H1 (cell line): Measurements from ENCODE around the gene AMHR2. TPM values are rescaled to one million over a fixed set of nuclear protein-coding genes. Genes with fewer than 3 reads are reported as not detected.

ENCODE experiments used
- CTCF ChIA-PET: fragments of 300-600 bp; sonication (Branson Sonifier 250); formaldehyde crosslinking; loops from one replicate; lab custom pipeline; 2021; ENCODE audit not compliant: partially characterized antibody; lab: Charles Lee
- POLR2A ChIA-PET: fragments of 300-600 bp; sonication (Branson Sonifier 250); formaldehyde crosslinking; loops from one replicate; lab custom pipeline; 2021; ENCODE audit warnings: inconsistent platforms; ENCODE audit not compliant: partially characterized antibody; lab: Charles Lee
- DNase-seq, 2 experiments: peaks; one replicate each; pipeline versions ENCODE4 v3.0.0 to v3.0.0-alpha.2; 2010 to 2022; ENCODE audit warnings: low spot score in 2 of 2, low read depth in 1 of 2, mixed read lengths in 1 of 2
- FAIRE-seq: peaks from 2 replicates; lab custom pipeline; 2011; peaks lifted over from hg19 to GRCh38; lab: Jason Lieb, UNC
- H2AFZ ChIP-seq: 2 replicates; pipeline ENCODE4 v1.8.1; 2012; ENCODE audit warnings: low read length, inconsistent platforms
- H2AK5ac ChIP-seq: 2 replicates; pipeline ENCODE4 v1.6.1; 2013; ENCODE audit warnings: low read depth, low read length
- H2BK120ac ChIP-seq: replicated peaks from 2 replicates; pipeline ENCODE3; 2013; ENCODE audit warnings: low read depth, low read length, inconsistent platforms
- H2BK12ac ChIP-seq: 2 replicates; pipeline ENCODE4 v1.6.1; 2013; ENCODE audit warnings: low read depth, low read length
- H2BK15ac ChIP-seq: 2 replicates; pipeline ENCODE4 v1.6.1; 2013; ENCODE audit warnings: low read length
- H2BK20ac ChIP-seq: 2 replicates; pipeline ENCODE4 v1.6.1; 2013; ENCODE audit warnings: low read length
- H2BK5ac ChIP-seq: 2 replicates; pipeline ENCODE4 v1.6.1; 2013; ENCODE audit warnings: low read depth, low read length
- H3K14ac ChIP-seq: 2 replicates; pipeline ENCODE4 v1.6.1; 2013; ENCODE audit warnings: inconsistent platforms; ENCODE audit not compliant: insufficient read length
- H3K18ac ChIP-seq: 2 replicates; pipeline ENCODE4 v1.6.1; 2013; ENCODE audit warnings: low read length; ENCODE audit errors: extremely low read depth
- H3K23ac ChIP-seq: 2 replicates; pipeline ENCODE4 v1.6.1; 2013; ENCODE audit warnings: inconsistent platforms; ENCODE audit not compliant: insufficient read length
- H3K23me2 ChIP-seq: 2 replicates; pipeline ENCODE4 v1.6.1; 2013; ENCODE audit warnings: low read depth, low read length
- H3K27ac ChIP-seq: 2 replicates; pipeline ENCODE4 v1.6.1; 2011; ENCODE audit warnings: low read depth, low read length, inconsistent platforms
- H3K27me3 ChIP-seq, 4 experiments: replicated peaks in 1 of 4; 1 replicate in 1 of 4; 2 replicates in 3 of 4; pipeline versions ENCODE4 v1.6.1 to v1.8.1; 2011 to 2013; ENCODE audit warnings: low read length in 3 of 4, mild to moderate bottlenecking in 3 of 4, inconsistent platforms in 2 of 4, mixed read lengths in 2 of 4, moderate library complexity in 1 of 4; ENCODE audit not compliant: control insufficient read depth in 3 of 4, insufficient read depth in 3 of 4; ENCODE audit errors: extremely low read depth in 1 of 4
- H3K36me3 ChIP-seq, 4 experiments: 2 replicates each; pipeline versions ENCODE4 v1.6.1 to v1.8.1; 2011 to 2013; ENCODE audit warnings: mild to moderate bottlenecking in 4 of 4, low read length in 3 of 4, moderate library complexity in 2 of 4, control low read depth in 1 of 4, inconsistent platforms in 1 of 4; ENCODE audit not compliant: insufficient read depth in 4 of 4, control insufficient read depth in 2 of 4
- H3K4ac ChIP-seq: replicated peaks from 2 replicates; pipeline ENCODE3; 2013; ENCODE audit warnings: low read length, low read depth, mixed read lengths, inconsistent platforms; ENCODE audit not compliant: insufficient read length
- H3K4me1 ChIP-seq, 4 experiments: replicated peaks in 1 of 4; 1 replicate in 1 of 4; 2 replicates in 3 of 4; pipeline versions ENCODE4 v1.6.1 to v1.8.1; 2011 to 2013; ENCODE audit warnings: low read length in 3 of 4, inconsistent platforms in 2 of 4, mixed read lengths in 1 of 4; ENCODE audit not compliant: insufficient read depth in 4 of 4, control insufficient read depth in 3 of 4
- H3K4me2 ChIP-seq, 2 experiments: 2 replicates each; pipeline versions ENCODE4 v1.6.1 to v1.8.1; 2011 to 2013; ENCODE audit warnings: low read depth in 2 of 2, low read length in 2 of 2, control low read depth in 1 of 2, inconsistent platforms in 1 of 2, mild to moderate bottlenecking in 1 of 2; ENCODE audit not compliant: insufficient read depth in 1 of 2
- H3K4me3 ChIP-seq, 4 experiments: fragments of 200-600, 300-600 bp in 1 of 4; sonication (generic), shearing (Covaris generic), sonication (Bioruptor Twin) in 1 of 4; 2 replicates each; pipeline versions ENCODE4 v1.5.1 to v1.8.1; 2011 to 2016; ENCODE audit warnings: low read length in 4 of 4, low read depth in 3 of 4, control low read depth in 2 of 4, inconsistent platforms in 2 of 4, mild to moderate bottlenecking in 2 of 4, mixed read lengths in 1 of 4, moderate library complexity in 1 of 4; ENCODE audit not compliant: insufficient read depth in 2 of 4; ENCODE audit errors: extremely low read depth in 1 of 4
- H3K56ac ChIP-seq: replicated peaks from 2 replicates; pipeline ENCODE3; 2013; ENCODE audit warnings: low read depth, mild to moderate bottlenecking, mixed read lengths, low read length, inconsistent platforms; ENCODE audit not compliant: insufficient read length
- H3K79me1 ChIP-seq: 2 replicates; pipeline ENCODE4 v1.6.1; 2013; ENCODE audit warnings: low read depth, low read length, control low read depth
- H3K79me2 ChIP-seq, 2 experiments: 2 replicates each; pipeline versions ENCODE4 v1.6.1 to v1.8.1; 2012 to 2013; ENCODE audit warnings: low read length in 2 of 2, mild to moderate bottlenecking in 2 of 2, inconsistent platforms in 1 of 2; ENCODE audit not compliant: insufficient read depth in 2 of 2, control insufficient read depth in 1 of 2
- H3K9ac ChIP-seq, 4 experiments: replicated peaks in 1 of 4; 1 replicate in 1 of 4; 2 replicates in 3 of 4; pipeline versions ENCODE4 v1.6.1 to v1.8.1; 2011 to 2013; ENCODE audit warnings: low read depth in 3 of 4, low read length in 3 of 4, control low read depth in 2 of 4, mild to moderate bottlenecking in 2 of 4, moderate library complexity in 2 of 4, inconsistent platforms in 1 of 4; ENCODE audit errors: extremely low read depth in 1 of 4
- H3K9me3 ChIP-seq, 2 experiments: 2 replicates each; pipeline versions ENCODE4 v1.6.1 to v1.8.1; 2012 to 2013; ENCODE audit warnings: mild to moderate bottlenecking in 2 of 2, moderate library complexity in 2 of 2, control low read depth in 1 of 2, inconsistent platforms in 1 of 2, low read depth in 1 of 2, low read length in 1 of 2, mixed read lengths in 1 of 2; ENCODE audit not compliant: insufficient read depth in 2 of 2
- H4K20me1 ChIP-seq, 2 experiments: replicated peaks in 1 of 2; 2 replicates each; pipeline versions ENCODE3 to v1.8.1; 2011 to 2013; ENCODE audit warnings: inconsistent platforms in 2 of 2, low read length in 2 of 2, mild to moderate bottlenecking in 1 of 2; ENCODE audit not compliant: insufficient read depth in 2 of 2, control insufficient read depth in 1 of 2
- H4K5ac ChIP-seq: 2 replicates; pipeline ENCODE4 v1.6.1; 2013; ENCODE audit warnings: low read length, low read depth, mixed read lengths, inconsistent platforms; ENCODE audit not compliant: insufficient read length
- H4K8ac ChIP-seq: 2 replicates; pipeline ENCODE4 v1.8.0; 2013; ENCODE audit warnings: mild to moderate bottlenecking, moderate library complexity, low read length, inconsistent platforms; ENCODE audit not compliant: insufficient read depth; ENCODE audit errors: extremely low read depth
- H4K91ac ChIP-seq: replicated peaks from 2 replicates; pipeline ENCODE3; 2013; ENCODE audit warnings: low read length, mixed read lengths, inconsistent platforms; ENCODE audit not compliant: insufficient read length
- BACH1 ChIP-seq: IDR thresholded peaks from 2 replicates; pipeline ENCODE4 v1.6.1; 2012; ENCODE audit warnings: low read length, improper control_type of control experiment
- CBX8 ChIP-seq: fragments of 300-800, 300-1000 bp; sonication (generic); IDR thresholded peaks from 2 replicates; pipeline ENCODE4 v1.7.1; 2016; ENCODE audit warnings: low read depth, low read length, borderline replicate concordance
- CHD1 ChIP-seq: IDR thresholded peaks from 2 replicates; pipeline ENCODE4 v1.6.1; 2012; ENCODE audit warnings: low read depth, low read length, improper control_type of control experiment
- MAFK ChIP-seq: IDR thresholded peaks from 2 replicates; pipeline ENCODE4 v1.6.1; 2012; ENCODE audit warnings: low read depth, mild to moderate bottlenecking, improper control_type of control experiment, low read length
- RAD21 ChIP-seq, 2 experiments: IDR thresholded peaks in 1 of 2; conservative IDR thresholded peaks in 1 of 2; 2 replicates each; pipeline ENCODE4 v1.6.1; 2011; ENCODE audit warnings: low read depth in 2 of 2, low read length in 2 of 2, improper control_type of control experiment in 1 of 2, inconsistent platforms in 1 of 2, mild to moderate bottlenecking in 1 of 2, moderate library complexity in 1 of 2
- YY1 ChIP-seq: IDR thresholded peaks from 2 replicates; pipeline ENCODE4 v1.6.1; 2011; ENCODE audit warnings: low read depth, mild to moderate bottlenecking, low read length
- WGBS, 2 experiments: shearing (Covaris generic) in 1 of 2; methylation state at CpG; one replicate each; pipeline versions ENCODE4 v1.1.6 to v1.1.7; 2013 to 2015; ENCODE audit warnings: low lambda C conversion rate in 2 of 2, mixed read lengths in 2 of 2, inconsistent platforms in 1 of 2, low coverage in 1 of 2, missing lambda C conversion rate in 1 of 2; ENCODE audit not compliant: insufficient replicate concordance in 2 of 2, insufficient coverage in 1 of 2, insufficient read length in 1 of 2; ENCODE audit errors: extremely low coverage in 1 of 2, missing lambda C conversion rate in 1 of 2; 5-methylcytosine and 5-hydroxymethylcytosine counted together
- polyA plus RNA-seq, 7 experiments: library from polyadenylated mRNA; depleted of rRNA in 3 of 7; stranded (reverse) in 5 of 7; unstranded in 2 of 7; fragments of >200 nt in 5 of 7; fragments of 200-250 nt in 2 of 7; gene quantifications; 1 replicate in 5 of 7; 2 replicates in 1 of 7; 4 replicates in 1 of 7; pipeline versions ENCODE4 v1.2.1 to v1.2.3, GENCODE V29; 2011 to 2013; ENCODE audit warnings: missing spikeins in 2 of 7, mixed read lengths in 2 of 7
- total RNA-seq: library from RNA; stranded (reverse); fragmentation: NEBNext Ultra II Directional; extraction: Animal tissue kit (Norgen Biotek cat#: 25700); gene quantifications from 2 replicates; pipeline ENCODE4 v1.2.1, GENCODE V29; 2021
- TF ChIP-seq, protein P1 (sequence below): IDR thresholded peaks from 2 replicates; pipeline ENCODE4 v1.6.1; 2011; ENCODE audit warnings: low read length, improper control_type of control experiment

The AMHR2 gene
- total and polyA plus RNA-seq, 2 of the 8 experiments (the other 6 are each of a cell fraction or from before 2014, with no cell fraction given) = 0.29 to 0.35 TPM

DNA sequence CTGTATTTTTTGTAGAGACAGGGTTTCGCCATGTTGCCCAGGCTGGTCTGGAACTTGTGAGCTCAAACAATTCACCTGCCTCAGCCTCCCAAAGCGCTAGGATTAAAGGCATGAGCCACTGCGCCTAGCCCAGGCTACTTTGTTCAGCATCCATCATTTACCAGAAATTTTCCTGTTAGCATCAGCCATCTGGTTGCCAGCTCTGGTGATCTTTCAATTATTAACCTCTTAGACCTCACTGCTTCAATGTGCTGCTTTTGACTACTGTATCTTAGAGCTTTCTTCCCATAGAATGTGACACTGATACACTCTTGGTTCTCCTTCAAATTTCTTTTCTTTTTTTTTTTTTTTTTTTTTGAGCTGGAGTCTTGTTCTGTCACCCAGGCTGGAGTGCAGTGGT, 5.4 kb upstream of the AMHR2 start:
- WGBS, 2 experiments = 96% methylated on average over 3 of the region's 3 CpGs; no CpG with 5 or more reads in 1 of the 2 experiments
- Histone ChIP-seq H4K91ac (no peak overlapping the region), H2BK15ac (no peak overlapping the region), H3K9me3 (no peaks in the 10 kb centered on the region), H2BK120ac (no peak overlapping the region), H2BK12ac (no peak overlapping the region), H3K27ac (no peak overlapping the region), H4K20me1 (peaks cover 0 to 2% of the 10 kb centered on the region in 2 experiments), H4K8ac (no peak overlapping the region), H3K14ac (no peak overlapping the region), H2BK5ac (no peak overlapping the region), H3K23ac (no peak overlapping the region), H3K27me3 (no peaks in the 10 kb centered on the region), H4K5ac (no peak overlapping the region), H3K4me2 (no peak overlapping the region), H2AFZ (no peak overlapping the region), H3K4me1 (peaks cover 0 to 5% (median 1%) of the 10 kb centered on the region in 4 experiments; a peak in 4 of 7 replicates), H3K79me1 (no peaks in the 10 kb centered on the region), H3K18ac (no peak overlapping the region), H3K36me3 (peaks cover 0 to 10% (median 0%) of the 10 kb centered on the region in 4 experiments; a peak in 1 of 8 replicates), H2AK5ac (no peak overlapping the region), H3K9ac (no peak overlapping the region), H3K79me2 (no peaks in the 10 kb centered on the region), H3K4ac (no peak overlapping the region), H3K4me3 (no peak overlapping the region), H3K56ac (no peak overlapping the region), H2BK20ac (no peak overlapping the region), H3K23me2 (no peaks in the 10 kb centered on the region)
- DNase-seq = no peak
- FAIRE-seq = no peak
- CTCF ChIA-PET = interaction anchor here (1.2 to 2.8 kb wide), 3 partner anchors 40 to 94 kb away, joined by 4 to 24 read pairs (median 6); no protein-coding TSS in a partner anchor
- no peak for TF ChIP-seq BACH1
- no peak for TF ChIP-seq CBX8
- TF ChIP-seq RAD21 (IDR thresholded peaks at IDR 0.05 in 1 of 2, conservative IDR thresholded peaks at IDR 0.05 in 1 of 2; ENCODE audit: low read depth in 2 of 2, low read length in 2 of 2) = no peak
- TF ChIP-seq, protein P1, sequence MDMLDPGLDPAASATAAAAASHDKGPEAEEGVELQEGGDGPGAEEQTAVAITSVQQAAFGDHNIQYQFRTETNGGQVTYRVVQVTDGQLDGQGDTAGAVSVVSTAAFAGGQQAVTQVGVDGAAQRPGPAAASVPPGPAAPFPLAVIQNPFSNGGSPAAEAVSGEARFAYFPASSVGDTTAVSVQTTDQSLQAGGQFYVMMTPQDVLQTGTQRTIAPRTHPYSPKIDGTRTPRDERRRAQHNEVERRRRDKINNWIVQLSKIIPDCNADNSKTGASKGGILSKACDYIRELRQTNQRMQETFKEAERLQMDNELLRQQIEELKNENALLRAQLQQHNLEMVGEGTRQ = no peak
- no peak for TF ChIP-seq YY1
- no peak for TF ChIP-seq MAFK
- TF ChIP-seq CHD1 = no peak
- POLR2A ChIA-PET = interaction anchor here (1.0 to 2.0 kb wide), 3 partner anchors 14 to 93 kb away, joined by 3 to 5 read pairs (median 5); no protein-coding TSS in a partner anchor
